Stimulated activated CD4-positive, alpha-beta T cell treated with anti-CD3 and anti-CD28 coated beads, TNF-alpha, amount 100 ng/mL, for 48 hours (primary cell): ENCODE data around the gene FRY.
A peak's percentile ranks its signal among the peaks of the same experiment; 100 is the strongest.

Source experiments
- DNase-seq, 3 donors: peaks; one replicate each; pipeline ENCODE4 v3.0.0-alpha.2; 2020; ENCODE audit warnings: low read depth in 3 of 3

Gene FRY

DNA sequence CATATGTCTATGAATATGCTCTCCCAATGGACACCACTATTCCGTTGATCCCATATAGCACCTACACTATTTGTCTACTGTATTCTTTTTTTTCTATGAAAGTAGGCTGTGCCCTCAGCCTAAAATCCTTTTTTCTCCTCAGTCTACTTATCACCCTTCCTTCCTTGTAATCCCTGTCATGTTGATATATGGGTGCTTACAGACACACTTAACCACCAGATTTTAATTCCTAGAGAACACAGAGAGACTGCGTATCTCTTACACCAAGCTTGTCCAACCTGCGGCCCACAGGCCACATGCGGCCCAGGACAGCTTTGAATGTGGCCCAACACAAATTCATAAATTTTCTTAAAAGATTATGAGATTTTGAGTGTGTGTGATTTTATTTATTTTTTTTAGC, 182.5 kb downstream of the FRY start:
- no peak for DNase-seq

DNA sequence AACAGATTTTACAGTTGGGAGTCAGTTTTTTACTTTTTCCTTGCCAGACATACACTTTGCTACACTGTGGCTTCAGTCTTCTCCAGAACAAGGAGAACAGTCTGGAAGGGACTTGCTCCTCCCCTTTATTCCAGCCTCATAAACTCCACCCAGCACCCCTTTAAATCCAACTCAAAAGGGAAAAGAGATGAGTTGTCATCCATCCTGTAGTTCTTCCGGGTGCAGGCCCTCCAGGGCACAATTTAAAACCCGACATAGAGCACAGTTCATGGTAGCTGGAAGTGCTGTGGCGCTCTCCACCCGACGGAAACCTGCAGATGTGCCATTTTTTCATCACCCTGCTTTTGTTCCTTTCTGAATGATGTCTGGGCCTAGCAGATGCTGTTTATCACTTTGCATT, 184.7 kb downstream of the FRY start:
- DNase-seq: no peak

DNA sequence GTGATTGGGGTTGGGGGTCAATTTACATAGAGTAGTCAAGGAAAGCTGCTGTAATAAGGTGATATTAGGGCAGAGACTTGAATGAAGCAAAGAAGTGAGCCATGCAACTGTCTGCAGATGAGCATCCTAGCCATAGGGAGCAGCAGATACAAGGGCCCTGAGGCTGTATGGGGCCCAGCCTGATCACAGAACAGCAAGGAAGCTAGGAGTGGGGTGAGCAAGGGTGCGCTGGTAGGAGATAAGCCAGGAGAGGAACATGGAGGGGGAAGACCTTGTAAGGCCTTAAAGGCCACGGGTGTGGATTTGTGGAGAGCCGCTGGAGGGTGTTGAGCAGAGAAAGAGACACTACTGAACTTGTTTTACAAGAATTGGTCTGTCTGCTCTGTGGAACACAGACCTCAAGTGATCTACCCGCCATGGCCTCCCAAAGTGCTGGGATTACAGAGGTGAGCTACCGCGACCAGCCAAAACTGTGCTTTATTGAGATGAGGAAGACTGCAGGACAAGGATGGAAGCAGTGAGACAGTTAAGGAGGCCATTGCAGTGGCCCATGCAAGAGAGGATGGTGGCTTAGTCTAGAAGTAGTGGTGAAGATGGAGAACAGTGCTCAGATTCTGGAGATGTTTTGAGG, 190.6 kb downstream of the FRY start:
- no peak for DNase-seq

DNA sequence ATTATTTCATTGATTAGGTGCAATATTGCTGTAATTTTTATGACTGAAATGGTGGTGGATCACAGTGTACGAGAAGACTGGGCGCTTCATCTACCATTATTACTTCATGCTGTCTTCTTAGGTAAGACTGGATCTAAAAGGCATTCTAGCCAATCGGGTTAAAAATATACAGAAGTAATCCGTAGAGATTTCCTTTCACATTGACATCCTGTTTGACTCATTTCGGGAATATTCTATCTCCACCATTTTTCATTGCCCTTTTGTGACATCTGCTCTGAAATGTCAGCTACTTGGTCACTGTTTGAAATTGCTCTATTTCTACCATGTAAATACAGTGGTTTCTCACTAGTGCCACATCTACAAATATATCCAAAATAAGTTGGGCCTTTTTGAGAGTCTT, 193.3 kb downstream of the FRY start:
- DNase-seq: no peak

DNA sequence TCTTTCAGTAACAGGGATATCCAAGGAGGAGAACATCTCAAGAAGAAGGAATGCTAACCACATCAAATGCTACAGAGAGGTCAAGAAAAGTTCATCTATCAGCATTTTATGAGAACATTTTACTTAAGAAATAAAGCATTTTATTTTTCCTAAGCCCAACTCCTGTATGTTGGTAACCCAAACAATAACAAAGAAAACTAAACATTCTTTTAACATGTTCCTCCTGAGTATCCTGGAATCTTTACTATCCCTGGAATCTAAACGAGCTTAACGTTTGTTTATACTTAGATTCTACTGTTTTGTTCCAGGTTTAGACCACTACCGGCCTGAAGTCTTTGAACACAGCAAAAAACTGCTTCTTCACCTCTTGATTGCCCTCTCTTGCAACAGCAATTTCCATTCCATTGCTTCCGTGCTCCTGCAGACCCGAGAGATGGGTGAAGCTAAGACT, 193.9 kb downstream of the FRY start:
- no peak for DNase-seq

DNA sequence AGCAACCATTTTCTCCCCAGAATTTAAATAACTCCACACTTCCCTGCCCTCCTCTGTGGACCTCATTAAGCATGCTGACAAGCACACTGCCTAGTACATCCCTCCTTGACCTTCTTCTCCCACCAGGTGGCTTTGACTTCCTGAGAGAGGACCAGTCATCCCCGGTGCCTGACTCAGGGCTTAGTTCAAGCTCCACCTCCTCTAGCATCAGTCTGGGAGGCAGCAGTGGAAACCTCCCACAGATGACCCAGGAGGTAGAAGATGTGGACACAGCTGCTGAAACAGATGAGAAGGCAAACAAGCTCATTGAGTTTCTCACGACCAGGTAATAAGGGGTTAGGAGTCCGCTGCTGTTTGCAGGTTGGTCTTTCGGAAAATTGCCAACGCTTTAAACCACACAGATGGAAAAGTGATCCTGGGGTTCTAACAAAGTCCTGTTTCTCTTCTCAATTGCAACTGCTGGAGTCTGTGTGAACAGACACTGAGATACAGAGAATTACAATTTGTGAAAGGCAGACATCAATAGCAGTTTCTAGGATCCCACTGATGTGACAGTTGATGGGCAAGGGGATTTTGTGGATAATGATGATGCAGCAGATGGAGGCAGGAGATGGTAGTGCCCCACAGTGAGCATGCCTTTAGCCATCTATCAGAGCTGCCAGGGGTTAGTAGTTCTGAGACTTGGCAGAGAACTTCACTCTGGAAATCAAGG, 196.9 kb downstream of the FRY start:
- no peak for DNase-seq

DNA sequence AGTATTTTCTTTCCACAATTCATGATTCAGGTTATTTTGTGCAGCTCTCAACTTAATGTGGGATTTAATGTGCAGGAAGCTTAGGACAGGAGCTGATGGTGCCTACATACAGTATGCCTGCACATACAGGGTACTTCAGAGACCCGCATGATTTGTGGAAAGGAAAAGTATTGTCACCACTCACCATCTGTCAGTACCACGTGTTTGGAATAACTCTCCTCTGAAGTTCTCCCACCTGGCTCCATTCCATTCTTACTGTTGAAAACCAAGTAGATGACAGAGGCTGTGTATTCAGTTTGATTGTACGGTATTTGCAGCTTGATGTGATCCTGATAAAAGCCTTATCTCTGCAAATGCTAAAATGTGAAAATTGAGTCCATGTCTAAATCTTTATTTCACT, 197.9 kb downstream of the FRY start:
- no peak for DNase-seq

DNA sequence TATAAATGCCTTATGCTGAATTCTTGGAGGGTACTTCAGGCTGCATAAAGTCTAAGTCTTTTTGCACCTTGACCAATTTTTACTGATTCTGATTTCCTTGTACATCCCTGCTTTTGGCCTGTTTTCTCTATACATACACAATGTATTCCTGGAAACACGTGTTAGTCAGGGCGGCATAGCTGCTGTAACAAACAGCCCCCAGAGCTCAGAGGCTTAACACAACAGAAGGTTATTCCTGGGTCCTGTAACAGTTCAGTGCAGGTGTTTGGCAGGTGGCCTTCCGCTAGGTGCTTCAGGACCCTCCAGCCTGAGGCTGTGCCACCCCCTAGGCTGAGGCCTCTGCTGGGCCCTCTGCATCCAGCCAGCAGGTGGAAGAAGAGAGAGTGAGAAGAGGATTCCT, 200.7 kb downstream of the FRY start:
- no peak for DNase-seq

DNA sequence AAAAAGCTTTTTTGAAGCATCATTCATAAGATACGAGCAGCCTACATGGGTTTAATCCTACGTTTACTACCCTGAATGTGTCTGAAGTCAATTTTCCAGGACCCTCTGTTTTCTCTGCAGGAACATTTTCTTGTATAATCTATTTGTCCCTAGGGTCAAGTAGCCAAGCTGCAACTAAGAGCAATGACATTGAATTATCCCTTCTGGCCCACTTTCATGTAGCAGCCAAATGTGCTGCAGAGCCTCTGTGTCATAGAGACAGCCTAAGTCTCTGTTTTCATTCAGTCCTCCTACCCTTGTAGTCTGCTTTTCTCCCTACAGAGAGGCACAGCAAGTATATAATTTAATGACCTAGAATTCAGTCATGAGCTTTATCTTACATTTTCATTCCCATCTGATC, 201.5 kb downstream of the FRY start:
- DNase-seq: no peak

DNA sequence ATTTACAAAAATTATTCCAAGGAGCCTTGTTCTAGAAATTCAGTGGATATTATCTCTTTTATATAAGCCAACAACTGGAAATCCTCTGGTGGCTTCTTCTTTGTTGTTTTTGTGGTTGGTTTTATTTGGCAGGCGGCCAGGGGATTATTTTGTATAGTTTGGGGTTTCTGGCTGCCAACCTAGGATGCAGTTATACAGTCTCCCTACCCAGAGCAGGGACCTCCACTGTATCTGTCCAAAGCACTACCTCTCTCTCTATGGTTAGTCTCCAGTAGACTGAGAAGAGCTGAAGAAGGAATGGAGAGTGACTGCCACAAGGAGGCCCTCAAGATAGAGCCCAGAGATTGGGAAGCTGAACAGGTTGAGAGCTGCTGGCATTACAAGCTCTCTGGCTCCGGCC, 203.3 kb downstream of the FRY start:
- no peak for DNase-seq

DNA sequence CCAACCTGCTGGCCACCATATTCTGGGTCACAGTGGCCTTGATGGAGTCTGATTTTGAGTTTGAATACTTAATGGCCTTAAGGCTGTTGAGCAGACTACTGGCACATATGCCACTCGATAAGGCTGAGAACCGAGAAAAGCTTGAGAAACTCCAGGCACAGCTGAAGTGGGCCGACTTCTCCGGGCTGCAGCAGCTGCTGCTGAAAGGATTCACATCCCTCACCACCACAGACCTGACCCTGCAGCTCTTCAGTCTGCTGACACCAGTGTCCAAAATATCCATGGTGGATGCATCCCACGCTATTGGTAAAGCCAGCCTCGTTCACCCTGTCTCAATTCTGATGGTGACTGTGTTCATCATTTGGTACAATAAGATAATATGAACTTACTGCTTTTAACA, 206.1 kb downstream of the FRY start:
- DNase-seq: no peak

DNA sequence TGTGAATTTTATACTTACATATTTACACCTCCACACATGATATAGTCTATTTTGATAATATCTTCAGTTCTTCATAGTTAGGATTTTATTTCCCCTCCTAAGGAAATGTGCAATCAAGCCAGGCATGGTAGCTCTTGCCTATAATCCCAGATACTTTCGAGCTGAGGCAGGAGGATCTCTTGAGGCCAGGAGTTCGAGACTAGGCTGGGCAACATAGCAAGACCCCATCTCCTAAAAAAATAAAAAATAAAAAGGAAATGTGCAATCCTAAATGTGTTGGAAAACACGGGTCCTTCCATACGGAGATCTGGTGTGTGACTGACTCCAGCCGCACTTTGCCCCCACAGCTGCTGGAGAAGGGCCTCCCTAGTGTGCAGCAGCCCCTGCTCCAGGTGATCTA, 212.1 kb downstream of the FRY start:
- DNase-seq: no peak

DNA sequence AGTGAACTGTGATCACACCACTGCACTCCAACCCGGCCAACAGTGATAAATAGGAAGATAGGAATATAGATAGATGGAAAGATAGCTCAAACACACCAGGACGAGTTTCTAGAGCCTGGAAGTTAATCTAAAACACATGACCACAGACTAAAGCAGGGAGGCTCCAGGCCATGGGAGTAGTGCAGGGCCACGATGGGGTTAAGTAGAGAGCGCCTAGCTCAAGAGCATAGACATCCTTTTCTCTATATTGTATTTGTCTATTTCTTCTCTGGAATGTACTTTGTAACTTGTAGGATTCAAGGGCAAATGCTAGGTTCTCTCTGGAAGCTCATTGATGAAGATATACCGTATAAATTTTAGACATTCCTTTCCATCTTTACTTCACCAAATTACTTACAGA, 214.0 kb downstream of the FRY start:
- no peak for DNase-seq

DNA sequence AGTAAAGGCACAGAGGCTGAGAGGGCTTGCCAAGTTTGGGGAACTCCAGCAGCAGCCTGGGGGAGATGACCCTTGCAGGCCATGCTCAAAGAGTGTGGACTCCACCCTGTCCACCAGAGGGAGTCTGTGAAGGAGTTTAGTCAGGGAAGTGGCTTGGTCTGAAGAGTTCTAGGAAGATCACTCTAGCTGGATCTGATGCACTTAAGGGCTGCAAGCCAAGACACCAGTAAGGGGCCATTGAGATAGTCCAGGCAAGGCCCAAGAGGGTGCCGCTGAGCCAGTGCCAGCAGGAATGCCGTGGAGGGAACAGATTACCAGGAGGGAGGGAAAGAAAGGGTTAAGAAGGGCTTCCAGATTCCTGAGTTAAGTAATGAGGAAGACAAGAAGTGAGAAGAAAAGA, 214.9 kb downstream of the FRY start:
- peak in 2 of 3 donors; percentile 27 to 32 for DNase-seq

DNA sequence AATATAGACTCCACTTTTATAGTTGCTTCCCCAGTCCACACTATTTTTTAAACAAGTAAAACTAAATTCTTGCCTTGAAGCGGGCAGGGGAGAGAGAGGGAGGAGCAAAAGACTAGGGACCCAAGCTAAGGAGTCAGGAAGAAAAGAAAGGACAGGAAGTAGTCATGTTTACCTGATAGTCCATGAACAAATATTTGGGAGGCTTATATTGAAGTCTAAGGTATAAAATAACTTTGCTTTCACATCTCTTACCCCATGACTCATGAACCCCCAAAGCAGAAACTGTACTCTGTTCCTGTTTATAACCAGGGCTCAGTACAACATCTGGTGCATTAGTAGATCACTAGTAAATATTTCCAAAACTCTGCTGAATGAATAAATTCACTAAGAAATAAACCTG, 216.3 kb downstream of the FRY start:
- DNase-seq: no peak

DNA sequence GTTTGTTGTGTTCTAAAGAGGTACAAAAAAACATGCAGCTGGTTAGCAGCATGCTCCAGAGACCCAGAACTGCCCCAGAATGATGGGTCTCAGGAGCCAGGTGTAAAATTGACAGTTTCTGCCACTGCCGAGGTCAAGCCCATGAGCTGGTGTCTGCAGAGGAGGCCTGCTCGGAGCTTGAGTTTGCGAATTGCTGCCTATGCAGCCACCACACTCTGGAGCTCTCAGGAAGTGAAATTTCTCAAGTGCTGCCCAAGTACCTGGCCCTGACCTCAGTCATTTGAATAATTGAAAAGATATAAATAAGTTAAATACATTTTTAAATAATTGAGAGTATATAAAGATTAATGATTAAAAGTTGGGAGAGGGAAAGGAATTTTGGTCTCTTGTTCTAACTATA, 217.2 kb downstream of the FRY start:
- DNase-seq: no peak

DNA sequence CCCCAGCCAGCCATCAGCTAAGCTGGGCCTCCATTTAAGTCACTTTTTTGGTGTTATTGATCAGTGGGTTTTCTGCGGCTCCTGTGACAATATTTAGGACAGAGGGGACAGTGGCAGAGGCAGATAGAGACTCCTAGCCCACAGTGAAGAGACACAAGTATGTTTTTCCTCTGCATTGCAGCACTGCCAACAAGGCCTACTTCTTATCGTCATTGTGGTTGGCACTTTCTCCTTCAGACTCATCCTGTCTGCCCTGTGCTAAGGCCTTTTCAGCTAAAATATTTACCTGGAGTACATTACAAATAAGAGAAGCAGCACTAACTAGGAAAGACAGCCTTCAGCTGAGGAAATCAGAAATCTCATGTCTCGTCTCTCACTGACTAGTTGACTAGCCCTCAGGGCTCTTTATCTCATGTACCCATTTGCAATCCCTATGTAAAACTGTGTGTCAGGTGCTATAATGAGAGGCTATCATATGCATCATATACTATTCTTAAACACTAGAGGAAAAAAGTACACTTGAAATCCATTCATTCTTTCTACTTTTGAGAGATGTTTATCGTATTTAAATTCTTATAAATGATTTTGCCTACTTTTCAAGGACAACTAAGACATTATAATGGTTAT, 221.4 kb downstream of the FRY start:
- DNase-seq: no peak

DNA sequence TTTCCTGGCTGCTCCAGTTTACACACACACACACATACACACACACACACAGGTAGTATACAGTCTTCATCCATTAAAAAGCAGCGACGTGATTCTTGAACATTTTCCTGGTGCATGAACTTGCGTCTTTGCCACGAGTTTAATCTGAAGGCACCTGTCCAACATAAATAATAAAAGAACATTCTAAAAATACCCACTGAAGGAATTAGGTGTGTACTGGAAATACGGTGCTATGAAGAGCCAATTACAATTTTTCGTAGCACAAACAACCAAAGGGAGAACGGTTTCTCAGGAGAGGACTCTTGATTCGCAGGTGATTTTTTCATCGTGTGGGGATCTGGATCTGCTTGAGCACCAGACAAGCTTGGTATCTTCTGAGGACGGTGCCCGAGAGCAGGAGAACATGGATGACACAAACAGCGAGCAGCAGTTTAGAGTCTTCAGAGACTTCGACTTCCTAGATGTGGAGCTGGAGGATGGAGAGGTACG, 222.4 kb downstream of the FRY start:
- DNase-seq: no peak

DNA sequence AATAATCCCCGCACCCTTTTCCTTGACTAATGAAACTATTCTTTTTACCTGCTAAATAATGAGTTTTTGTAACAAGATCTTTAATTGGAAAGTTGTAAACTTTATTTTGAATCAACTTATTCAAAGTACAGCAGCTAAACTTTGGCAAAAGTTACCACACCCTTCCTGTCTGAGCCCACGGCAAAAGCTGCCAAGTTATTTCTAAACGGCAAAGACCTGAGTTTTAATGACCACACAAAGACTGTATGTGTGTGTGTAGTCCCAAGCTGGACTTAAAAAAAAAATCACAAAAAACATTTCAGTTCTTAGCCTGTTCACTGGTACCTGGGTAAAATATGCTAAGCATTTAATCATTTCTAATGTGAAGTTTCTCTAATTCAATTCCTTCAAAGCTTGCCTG, 222.8 kb downstream of the FRY start:
- no peak for DNase-seq

DNA sequence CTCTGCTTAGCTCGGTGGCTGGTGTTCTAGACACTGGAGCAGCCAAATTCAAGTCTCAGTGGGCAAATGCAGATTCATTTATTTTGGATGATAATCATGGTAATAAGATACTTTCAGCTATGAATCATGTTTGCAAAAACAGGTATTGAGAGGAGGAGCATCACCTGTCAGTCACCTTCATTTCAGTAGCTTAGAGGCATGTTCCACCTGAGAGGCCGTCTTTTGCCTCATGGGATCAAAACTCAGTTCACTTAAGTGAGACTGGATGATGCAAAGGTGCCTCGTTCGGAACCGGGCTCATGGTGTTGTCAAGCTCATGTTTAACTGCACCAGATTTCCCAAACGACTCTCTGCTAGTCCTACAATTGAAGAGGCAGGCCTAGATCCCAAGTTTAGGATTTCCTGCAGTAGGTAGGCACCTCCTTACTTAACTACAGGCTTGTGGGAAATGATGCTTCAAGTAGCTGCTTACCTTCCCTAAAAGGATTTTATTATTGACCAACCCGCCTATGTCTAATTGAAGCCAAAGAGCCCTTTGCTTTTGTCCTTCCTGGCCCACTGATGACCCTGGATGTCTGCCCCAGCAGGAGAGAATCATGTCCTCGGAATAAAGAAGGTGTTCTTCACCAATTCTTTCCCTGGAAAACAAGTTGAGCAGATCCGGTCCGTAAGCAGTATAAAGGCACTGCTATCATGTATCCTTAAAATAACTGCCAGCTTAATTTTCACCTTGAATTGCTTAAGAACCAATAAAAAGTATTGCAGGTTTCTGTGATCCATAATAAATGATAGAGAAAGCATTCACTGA, 223.5 kb downstream of the FRY start:
- no peak for DNase-seq

DNA sequence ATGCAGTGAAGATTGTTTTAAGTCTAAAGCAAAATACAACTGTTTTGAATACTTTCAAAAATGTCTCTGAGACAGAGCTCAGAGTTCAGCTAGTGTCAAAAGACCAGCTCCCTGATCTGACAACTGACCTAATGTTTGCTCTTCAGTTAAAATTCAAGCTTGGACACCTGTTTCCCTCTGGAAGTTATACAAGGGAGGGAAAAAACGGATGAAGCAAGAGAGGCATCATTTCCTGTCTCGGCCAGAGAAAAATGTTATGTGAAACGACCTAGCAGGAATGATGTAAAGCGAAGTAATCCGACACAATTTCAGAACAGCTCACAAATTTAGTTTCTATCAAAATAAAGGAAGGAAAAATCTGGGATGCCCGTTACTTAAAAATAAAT, 224.1 kb downstream of the FRY start:
- DNase-seq: no peak

DNA sequence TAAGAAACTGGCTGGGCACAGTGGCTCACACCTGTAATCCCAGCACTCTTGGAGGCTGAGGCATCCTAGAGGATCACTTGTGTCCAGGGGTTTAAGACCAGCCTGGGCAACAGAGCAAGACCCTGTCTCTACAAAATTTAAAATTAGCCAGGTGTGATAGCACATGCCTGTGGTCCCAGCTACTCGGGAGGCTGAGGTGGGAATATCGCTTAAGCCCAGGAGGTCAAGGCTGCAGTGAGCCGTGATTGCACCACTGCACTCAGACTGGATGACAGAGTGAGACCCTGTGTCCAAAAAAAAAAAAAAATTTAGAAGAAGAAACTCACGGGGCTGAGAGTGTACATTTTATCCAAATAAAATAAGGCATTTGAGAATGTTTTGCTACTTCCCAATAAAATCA, 224.7 kb downstream of the FRY start:
- DNase-seq: no peak
